Measurements from ENCODE around the gene LKAAEAR1.

Gene LKAAEAR1

DNA sequence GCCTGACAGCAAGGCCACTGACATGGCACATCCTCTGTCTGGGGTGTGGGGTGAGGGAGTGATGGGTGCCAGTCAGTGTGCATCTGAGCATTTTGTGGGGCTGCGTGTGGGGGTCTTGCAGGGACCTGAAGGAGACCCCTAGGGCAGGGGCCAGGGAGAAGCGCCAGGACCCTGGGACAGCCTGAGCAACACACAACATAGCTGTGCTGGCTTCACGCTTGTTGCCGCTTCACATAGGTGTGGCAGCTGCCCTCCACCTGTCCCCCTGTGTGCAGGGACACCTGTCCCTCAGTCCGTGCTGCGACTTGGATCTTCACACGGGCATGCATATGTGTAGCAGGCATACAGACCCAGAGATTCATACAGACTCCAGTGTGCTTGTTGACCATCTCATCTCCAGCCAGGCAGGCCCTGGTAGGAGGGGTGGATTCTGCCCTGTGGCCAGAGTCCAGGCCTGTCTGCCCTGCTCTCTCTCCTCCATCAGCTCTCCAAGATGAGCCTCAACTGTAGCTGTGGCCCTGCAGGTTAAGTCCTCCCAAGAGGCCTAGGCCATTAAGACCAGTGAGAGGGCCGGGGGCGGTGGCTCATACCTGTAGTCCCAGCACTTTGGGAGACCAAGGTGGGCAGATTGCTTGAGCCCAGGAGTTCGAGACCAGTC is 26.3 kb upstream of the LKAAEAR1 start:
- DNase-seq, result no peak

DNA sequence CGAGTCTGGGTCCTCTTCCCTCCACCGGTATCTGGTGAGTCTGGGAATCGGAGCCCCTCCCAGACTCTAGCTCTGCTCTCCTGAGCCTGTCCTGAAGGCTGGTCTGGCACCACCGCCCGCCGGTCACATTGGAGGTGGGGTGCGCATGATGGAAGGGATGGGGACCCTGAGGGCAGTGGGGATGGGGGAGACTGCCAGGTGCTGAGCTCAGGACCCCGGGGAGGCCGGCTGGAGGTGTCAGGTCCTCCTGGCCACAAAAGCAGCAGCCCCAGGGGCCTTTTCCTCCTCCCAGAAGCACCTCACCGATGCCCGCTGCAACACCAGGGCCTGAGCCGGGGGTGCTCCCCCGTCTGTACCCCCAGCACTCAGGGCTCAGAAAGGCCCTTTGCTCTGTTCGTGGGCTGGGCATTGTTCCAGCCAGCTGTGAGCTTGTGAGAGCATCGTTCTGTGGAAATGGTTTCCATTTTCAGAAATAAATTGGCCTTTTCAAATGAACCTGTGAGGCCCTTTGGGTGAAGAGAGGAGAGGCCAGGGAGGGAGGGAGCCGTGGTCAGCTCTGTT is 25.7 kb upstream of the LKAAEAR1 start:
- no peak for DNase-seq

DNA sequence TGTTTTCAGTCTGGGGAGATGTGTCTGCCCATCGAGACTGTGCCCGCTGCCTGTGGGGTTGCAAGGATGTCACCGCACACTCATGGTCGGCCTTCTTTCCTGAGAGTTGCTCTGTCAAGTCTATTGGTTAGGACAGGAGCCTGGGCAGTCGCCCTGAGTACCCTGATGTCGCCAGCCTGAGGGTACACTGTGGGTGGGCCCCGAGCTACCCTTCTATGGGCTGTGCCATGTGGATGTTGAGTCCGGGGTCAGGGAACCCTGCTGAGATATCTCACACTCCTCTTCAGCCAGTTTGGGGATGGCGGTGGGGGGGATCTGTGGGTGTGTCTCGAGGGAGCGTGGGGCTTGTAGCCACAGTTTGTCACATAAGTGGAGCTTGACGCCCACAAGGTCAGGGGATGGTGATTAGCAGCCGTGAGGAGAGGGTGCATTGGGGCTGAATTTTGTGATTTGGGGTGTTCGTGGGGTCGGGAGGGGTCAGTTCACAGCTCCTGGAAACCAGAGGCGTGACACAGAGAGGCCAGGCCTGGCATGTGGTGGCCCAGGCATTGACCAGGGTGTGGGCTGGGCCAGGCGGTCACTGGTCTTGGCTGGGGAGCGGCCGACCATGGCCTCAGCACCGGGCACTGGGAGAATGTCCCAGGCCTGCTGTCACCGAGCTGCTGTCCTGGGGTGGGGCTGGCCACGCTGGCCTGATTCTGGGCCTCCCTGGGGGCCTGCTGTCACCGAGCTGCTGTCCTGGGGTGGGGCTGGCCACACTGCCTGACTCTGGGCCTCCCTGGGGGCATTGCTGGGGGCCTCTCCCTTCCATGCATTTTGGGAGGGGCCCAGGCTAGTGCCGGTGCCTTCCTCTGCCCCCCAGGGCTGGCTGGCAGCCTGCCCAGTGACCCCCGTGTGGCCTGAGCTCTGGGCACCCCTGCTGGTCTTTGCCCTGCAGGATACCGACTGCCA is 24.8 kb upstream of the LKAAEAR1 start:
- DNase-seq, result no peak

DNA sequence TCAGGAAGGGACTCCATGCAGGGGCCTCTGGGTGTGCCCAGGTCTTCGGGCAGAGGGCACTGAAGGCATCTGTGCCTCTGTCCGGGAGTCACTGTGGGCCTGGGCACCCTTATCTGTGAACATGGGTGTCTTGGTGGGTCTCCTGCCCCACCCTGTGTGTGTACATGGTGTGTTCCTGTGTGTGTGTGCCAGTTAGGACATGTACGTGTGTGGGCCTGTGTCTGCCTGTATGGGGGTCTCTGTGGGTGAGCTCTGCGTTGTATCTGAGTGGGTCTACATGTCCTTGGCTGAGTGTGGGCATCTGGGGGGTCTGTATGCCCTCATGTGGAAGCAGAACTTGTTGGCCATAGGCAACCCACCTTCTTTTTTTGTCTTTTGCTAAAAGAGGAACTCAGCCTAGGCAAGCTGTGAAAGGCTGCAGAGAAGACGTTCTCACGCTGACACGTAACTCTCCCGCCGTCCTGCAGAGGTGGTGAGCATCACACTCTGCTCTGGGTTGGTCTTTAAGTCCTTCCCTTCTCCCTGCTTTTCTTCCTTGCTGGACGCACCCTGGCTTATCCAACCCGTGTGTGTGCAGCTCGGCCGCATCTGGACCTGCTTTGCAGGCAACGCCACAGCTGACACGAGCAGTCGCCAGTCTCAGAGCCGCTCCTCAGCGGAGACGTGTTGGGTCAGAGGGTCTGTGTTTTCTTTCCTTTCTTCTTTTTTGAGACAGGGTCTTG is 23.7 kb upstream of the LKAAEAR1 start:
- DNase-seq, result no peak

DNA sequence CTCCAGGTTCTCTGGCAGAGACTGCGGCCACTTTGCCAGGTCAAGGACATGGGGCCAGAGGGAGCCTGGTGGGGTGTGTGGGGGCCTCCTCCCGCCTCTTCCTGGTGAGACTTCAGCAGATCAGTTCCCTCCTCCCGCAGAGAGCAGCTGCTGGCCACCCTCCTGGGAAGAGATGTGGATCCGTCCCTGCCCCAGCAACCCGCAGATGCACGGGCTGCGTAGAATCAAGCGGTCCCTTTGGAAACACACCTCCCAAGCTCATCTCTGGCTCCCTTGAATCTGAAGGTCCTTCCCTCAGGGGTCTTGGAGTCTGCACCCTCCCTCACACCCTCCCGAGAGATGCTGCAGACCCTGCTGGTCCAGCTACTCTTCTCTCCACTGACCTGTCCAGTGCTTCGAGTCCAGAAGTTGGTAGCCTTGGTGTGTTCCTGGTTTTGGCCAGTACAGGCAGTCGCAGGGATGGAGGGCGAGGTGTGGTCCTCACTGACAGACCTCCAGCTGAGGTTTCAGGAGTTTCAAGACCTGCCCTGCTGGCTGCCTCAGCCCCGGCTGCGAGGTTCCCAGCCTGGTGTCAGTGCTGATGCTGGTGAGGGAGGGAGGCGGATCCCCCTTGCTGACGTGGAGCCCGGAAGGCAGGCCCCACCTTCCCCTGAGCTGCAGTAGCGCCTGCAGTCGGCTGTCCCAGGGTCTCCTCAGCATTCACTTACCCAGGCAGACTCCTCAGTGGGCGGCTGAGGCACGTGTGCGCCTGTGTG is 23.0 kb upstream of the LKAAEAR1 start, which contains the start of gene NPBWR2:
TSS of gene NPBWR2 (minus strand) at position 585 of the 755 bp plus-strand sequence. CDS start 734 bp downstream, outside the sequence.
- DNase-seq, result no peak

DNA sequence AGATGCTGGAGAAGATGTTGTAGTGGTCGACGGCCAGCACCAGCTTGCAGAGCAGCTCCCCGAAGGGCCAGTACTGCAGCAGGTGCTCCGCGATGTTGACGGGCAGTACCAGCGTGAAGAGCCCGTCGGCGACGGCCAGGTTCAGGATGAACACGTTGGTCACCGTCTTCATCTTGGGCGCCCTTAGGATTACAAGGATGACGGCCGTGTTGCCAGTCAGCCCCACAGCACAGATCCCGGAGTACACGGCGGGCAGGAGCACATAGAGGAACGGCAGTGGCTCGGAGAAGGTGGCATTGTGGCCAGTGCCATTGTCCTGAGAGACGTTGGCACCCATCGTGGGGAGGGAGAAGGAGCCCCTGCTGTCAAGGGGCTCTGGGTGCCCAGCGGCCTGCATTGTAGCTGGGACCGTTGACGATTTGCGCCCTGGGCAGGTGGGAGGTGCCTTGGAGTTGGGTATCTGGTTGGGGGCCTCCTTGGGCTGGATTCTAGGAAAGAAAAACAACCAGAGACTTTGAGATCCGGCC is 22.3 kb upstream of the LKAAEAR1 start:
- no peak for DNase-seq

DNA sequence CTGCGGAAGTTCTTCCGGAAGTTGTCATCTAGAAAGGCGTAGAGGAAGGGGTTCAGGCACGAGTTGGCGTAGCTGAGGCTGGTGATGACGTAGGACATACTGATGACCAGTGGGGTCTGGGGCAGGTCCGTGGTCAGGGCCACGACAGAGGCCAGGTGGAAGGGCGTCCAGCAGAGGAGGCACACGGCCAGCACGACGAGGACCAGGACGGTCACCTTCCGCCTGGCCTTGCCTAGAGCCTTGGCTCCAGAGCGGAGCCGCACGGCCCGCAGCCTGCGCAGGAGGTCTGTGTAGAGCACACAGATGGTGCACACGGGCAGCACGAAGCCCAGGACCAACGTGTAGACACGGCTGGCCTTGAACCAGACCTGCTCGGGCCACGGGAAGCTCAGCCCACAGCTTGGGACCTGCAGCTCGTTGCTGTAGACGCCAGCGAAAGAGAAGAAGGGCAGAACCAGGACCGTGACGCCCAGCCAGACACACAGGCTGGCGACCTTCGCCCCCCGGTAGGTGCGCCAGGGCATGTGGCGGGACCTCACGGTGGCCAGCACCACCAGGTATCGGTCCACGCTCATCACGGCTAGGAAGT is 21.7 kb upstream of the LKAAEAR1 start:
- DNase-seq, result no peak

DNA sequence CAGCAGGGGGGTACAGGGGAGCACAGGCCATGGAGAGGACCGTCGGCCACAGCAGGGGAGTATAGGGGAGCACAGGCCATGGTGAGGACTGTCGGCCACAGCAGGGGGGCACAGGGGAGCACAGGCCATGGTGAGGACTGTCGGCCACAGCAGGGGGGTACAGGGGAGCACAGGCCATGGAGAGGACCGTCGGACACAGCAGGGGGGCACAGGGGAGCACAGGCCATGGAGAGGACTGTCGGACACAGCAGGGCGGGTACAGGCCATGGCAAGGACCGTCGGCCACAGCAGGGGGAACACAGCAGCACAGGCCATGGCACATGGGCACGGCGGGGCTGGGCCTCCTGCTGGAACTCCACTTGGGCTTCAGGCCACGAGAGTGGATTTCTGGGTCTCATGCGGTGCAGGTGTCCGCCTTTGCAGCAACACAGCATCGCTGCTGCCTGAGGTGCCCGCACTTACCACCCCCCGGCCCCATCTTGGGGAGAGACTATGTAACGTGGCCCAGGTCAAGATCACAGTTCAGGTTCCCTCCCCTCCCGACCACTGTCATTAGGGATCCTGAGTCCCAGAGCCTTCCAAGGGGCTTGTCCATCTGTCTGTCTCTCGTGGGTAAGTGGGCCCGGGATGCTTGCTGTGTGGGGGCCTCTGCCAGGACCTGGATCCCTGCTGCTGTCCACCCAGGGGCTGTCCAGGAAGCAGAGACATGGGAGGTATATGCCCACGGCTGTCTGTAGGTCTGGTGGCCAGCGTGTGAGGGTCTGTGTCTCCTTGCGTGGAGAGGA is 20.7 kb upstream of the LKAAEAR1 start:
- DNase-seq, result no peak

DNA sequence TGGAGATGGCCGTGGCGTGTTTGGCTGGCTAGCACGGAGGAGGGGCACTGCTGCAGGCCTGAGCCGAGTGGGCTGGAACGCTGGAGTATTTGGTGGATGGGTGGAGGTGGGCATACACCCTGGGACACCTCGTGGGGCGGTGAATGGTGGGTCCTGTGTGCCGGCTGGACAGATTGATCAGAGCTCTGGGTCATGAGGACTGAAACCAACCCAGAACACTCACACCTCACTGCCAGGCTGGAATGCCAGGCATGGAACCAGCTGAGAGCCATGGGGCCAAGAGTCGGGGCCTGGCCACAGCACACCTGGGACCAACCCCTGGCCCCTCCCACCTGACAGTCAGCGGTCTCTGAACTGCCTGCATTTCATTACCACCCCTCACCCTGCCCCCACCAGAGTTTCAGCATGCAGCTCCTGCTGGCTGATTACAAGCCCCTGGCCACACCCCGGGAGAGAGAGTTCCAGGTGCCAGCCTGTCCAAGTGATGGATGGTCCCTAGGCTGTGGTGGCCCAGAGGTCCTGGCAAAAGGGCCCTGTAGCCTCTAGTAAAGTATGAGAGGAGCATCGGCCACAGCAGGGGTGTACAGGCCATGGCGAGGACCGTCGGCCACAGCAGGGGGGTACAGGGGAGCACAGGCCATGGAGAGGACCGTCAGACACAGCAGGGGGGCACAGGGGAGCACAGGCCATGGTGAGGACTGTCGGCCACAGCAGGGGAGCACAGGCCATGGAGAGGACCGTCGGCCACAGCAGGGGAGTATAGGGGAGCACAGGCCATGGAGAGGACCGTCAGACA is 19.9 kb upstream of the LKAAEAR1 start:
- no peak for DNase-seq

DNA sequence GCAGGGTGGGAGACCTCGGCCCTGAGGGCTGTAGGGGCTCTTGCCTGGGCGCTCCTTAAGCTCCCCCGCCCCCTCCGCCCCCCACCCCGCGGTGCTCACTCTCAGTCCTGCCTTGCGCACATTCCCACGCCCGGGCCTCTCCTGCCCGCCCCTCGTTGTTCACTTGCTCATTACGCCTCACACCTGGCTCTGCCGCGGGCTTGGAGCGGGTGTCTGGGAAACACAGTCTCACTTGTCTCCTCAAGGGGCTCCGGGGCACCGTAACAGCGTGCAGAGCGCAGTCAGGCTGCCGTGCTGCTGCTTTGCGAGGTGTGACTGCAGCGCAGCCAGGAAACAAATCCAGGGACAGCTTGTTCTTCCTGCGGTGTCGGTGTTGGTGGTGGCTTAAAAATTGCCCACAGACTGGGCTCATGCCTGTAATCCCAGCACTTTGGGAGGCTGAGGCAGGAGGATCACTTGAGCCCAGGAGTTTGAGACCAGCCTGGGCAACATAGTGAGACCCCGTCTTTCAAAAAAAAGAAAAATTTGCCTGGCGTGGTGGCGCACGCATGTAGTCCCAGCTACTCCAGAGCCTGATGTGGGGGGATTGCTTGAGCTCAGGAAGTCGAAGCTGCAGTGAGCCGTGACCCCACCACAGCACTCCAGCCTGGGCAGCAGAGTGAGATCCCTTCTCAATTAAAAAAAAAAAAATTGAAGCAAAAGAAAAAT is 18.6 kb upstream of the LKAAEAR1 start:
- no peak for DNase-seq

DNA sequence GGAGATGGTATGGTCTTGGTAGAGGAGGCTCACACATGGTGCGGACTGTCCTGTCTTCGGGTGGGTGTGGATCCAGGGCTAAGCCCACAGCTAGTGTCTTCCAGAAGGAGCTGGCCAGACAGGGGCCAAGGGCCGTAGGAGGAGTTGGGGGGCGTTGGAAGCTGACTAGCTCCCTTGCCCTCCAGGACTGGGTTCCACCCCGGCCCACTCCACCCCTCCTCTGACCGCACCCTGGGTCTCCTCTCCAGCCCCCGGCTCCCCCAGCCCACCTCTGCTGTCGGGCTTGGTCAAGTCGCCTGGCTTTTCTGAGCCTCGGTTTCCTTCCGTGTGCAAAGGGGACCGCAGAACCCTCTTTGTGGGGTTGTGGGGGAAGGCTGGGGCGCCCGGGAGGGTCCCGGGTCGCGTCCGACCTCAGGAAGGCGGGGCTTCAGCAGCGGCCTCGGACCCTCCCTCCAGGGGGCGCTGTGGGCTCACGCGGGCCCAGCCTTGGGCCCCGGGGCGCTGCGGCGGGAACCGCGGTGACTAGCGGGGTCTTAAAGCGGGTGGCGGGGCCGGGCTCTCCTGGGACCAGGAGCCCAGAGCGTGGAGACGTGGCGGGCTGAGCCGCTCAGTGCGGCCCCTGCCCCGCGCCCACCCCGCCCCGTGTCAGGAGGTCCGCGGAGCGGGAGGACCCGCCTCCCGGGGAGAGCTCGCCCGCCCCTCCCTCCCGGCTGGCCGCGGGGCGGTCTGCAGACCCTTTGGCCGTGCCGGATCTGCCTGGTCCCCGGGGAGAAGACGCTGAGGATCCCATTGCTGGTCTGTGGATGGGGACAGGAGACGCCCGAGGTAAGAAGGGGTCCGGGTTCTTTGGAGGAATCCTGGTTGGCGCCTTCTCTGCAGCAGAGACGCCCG is 17.8 kb upstream of the LKAAEAR1 start:
- DNase-seq, result peak; percentile 58 to 59

DNA sequence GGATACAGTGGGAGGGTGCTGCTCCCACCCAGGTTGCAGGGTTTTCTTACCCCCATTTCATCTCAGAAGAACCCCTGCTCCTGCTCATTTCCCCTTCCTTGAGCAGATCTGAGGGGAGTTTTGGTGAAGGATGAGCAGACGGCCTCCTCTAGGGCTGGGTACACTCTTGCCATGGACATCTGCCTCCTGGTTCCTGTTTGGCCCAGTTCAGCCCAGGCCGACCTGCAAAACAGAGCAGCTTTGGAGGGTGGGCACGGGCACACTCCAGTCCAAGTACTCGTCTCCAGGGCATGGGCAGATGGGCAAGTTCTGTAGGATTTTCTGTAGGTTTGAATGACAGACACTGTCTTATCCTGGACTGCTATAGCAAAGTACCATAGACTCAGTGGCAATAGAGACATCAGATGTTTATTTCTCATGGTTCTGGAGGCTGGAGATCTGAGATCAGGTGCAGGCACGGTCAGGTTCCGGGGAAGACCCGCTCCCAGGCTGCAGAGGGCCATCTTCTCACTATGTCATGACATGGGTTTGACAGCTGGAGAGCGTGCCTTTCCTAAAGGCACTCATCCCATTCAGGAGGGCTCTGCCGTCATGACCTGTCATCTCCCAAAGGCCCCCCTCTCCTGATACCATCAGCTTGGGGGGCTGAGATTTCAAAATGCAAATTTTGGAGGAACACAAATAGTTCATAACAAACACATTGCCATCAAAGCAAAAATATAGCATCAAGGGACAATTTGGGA is 16.9 kb upstream of the LKAAEAR1 start:
- DNase-seq, result no peak

DNA sequence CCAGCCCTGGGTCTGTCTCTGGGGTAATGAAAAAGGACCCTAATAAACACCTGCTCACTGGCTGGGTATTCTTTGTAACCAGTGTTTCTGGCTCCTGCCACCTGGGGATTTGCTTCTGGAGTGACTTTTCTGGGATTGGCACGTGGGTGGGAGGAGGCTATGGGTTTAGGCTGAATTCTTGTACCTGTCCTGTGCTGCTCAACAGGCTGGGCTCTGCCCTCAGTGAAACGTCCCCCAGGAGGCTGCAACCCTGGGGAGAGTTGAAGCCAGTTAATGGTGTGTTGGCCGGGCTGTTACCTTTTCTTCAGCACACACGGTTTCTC is 16.3 kb upstream of the LKAAEAR1 start:
- DNase-seq, result no peak

DNA sequence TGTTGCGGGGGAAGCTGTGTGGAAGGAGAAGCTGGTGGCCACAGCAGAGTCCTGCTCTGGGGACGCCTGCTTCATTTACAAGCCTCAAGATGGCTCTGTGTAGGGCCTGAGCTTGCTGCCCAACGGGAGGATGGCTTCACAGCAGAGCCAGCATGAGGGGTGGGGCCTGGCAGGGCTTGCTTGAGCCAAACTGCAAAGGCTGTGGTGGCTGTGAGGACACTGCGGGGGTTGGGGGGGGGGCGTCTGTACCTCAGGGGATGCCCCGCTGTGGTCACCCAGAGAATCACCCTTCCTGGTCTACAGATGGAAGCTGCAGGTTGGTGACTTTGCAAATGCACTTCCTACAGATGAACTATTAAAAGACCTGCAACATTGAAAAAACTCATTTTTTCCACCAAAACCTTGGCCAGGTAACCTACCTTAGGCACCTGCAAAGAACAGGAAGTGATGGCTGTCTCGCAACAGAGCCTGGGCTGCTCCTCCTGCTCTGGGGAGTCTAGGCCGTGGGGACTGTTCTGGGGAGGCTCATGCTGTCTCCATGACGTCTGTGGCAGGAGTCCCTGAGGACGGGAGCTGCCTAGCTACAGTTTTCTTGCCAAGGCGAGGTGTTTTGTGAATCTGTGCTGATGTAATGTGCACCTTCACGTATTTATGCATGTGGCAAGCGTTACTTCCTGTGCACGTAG is 15.8 kb upstream of the LKAAEAR1 start:
- DNase-seq, result no peak

DNA sequence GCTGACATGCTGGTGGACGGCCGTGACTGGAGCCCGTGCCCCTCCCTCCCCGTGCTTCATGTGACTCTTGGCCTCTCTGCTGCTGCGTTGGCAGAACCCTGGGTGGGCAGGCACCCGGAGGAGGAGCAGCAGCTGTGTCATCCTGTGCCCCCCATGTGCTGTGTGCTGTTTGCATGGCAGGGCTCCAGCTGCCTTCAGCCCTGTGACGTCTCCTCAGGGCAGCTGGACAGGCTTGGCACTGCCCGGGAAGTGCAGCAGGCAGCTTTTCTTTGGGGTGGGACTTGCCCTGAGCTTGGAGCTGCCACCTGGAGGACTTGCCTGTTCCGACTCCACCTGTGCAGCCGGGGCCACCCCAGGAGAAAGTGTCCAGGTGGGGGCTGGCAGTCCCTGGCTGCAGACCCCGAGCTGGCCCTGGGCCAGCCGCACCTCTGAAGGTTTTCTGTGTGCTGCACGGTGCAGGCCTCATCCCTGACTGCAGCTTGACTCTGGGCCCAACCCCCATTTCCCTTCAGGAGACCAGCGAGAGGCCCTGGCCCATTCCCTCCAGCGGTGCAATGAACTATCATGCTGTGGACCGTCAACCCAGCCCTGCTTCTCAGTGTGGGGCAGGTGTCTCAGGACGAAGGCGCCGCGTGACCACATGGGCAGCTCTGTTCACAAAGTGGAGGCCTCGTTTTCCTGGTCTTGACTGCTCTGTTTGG is 15.0 kb upstream of the LKAAEAR1 start:
- DNase-seq, result no peak

DNA sequence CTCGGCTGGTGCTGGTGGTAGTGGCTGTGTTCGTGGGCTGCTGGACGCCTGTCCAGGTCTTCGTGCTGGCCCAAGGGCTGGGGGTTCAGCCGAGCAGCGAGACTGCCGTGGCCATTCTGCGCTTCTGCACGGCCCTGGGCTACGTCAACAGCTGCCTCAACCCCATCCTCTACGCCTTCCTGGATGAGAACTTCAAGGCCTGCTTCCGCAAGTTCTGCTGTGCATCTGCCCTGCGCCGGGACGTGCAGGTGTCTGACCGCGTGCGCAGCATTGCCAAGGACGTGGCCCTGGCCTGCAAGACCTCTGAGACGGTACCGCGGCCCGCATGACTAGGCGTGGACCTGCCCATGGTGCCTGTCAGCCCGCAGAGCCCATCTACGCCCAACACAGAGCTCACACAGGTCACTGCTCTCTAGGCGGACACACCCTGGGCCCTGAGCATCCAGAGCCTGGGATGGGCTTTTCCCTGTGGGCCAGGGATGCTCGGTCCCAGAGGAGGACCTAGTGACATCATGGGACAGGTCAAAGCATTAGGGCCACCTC is 14.3 kb upstream of the LKAAEAR1 start:
- no peak for DNase-seq

All from activated CD4-positive, alpha-beta T cell treated with anti-CD3 and anti-CD28 coated beads for 4 hours (primary cell).